ENCODE measurements around the gene TCN2.
"Not testable (repeated sequence)": the region's sequence is repeated elsewhere in the genome, so short reads cannot be mapped to it uniquely, and the experiment has no call there.

Gene TCN2

DNA sequence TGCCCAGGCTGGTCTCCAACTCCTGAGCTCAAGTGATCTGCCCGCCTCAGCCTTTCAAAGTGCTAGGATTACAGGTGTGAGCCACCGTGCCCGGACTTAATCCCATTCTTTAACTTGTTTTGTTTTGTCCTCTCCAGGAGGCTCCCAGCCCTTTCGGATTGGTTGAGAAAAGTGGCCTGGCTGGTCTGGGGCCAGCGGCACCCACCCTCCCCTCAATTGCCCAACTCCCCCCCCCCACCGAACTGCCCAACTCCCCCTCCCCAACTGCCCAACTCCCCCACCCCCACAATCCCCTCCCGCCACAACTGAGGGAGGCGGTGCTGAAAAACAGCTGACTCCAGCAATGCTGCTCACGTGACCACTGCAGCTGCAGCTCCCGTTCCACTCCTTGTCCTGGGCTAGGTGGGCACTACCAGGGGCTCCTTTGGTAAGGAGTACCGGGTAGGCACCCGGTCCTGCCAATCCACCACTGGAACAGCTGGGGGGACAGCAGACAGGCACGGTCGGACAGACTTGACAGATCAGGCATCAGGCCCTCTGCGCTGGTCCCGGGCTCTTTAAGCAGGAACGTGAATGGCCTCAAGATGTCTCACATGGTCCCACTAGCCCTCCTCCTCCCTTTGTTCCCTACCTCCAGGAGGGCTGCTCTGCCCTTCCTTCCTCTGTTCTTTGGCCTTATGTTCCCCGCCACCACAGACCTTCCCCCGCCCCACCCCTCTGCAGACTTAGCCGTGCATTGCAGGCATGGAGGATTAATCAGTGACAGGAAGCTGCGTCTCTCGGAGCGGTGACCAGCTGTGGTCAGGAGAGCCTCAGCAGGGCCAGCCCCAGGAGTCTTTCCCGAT, at the start of gene TCN2:
Gene TCN2 (plus strand): TSS at position 720 of the 845 bp plus-strand sequence. CDS start 158 bp downstream, outside the sequence.
- peak; percentile 28 for DNase-seq

DNA sequence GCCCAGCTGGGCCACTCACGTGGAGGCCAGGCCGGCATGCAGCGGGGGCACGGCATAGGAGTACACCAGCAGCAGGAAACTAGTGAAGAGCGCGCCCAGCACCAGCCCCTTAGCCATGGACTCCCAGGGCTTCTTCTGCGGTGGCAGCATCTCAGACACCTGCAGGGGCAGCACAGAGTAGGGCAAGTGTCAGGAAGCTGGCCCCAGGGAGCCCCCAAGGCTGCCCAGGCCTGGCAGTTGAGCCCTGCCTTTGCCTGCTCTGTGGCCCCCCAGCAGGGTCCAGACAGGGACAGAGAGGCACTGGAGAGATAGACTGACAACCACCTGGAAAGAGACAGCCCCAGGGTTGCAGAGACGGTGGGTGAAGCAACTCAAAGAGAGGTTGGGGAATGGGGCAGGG, 49.7 kb upstream of the TCN2 start:
- no peak for DNase-seq

DNA sequence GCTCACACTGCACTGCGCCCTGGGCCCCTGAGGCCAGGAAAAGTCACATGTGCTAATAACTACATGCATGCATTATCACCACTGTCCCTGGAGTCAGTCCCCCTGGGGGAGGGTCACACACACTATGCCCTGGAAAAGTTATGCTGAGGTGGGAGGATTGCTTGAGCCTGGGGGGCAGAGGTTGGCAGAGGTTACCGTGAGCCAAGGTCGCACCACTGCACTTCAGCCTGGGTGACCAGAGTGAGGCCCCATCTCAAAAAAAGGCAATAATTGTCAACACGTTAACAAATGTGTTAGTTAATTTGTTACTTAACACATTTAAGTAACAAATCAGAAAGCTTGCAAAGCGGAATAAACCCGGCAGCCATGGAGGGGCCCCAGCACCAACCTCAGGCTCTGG, 47.1 kb upstream of the TCN2 start:
- no peak for DNase-seq

DNA sequence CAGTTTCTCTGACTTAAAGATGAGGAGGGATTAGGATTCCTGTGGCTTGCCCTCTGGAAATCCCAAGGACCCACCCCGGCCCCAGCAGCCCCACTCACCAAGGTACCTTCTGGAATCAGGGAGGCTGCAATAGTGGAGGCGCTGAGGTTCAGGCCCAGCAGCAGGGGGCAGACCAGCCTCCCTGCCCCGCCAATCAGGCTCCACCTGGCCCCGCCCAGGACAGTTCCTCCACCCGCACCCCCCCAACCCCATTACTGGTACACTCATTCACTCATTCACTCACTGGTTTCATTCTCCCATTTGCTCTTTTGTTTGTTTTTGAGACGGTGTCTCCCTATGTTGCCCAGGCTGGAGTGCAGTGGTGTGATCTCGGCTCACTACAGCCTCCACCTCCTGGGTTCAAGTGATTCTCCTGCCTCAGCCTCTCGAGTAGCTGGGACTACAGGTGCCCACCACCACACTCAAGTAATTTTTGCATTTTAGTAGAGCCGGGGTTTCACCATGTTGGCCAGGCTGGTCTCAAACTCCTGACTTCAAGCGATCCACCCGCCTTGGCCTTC, 46.3 kb upstream of the TCN2 start:
- DNase-seq, result not testable (repeated sequence)

DNA sequence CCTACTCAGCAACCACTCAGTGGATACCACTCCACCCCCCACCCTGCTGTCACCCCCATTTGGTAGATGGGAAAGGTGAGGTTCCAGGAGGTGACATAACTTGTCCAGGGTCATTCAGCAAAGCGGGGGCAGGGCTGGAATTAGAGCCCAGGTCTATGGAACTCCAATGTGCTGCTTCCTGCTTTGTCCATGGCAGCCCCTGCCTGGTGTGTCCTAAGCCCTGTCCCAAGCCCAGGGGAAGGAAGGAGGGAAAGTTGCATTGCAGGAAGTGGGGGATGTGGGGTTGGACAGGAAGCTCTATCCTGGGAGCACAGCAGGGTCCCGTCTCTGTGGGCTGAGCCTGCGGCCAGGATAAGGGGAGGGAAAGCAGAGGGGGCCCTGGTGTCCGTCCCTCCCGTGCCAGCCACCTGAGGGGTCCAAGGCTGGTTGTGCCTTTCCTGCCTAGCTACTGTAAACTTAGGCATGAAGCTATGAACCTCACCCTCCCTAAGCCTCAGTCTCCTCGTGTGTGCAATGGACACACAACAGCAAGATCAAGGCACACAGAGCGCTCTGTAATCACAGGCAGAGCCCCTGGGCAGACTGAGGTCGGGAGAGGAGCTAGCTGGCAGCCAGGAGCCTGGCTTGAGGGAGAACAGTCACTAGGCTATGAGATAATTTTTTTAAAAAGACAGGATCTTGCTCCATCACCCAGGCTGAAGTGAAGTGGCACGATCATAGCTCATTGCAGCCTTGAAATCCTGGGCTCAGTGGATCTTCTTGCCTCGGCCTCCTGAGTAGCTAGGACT, 45.4 kb upstream of the TCN2 start:
- no peak for DNase-seq

DNA sequence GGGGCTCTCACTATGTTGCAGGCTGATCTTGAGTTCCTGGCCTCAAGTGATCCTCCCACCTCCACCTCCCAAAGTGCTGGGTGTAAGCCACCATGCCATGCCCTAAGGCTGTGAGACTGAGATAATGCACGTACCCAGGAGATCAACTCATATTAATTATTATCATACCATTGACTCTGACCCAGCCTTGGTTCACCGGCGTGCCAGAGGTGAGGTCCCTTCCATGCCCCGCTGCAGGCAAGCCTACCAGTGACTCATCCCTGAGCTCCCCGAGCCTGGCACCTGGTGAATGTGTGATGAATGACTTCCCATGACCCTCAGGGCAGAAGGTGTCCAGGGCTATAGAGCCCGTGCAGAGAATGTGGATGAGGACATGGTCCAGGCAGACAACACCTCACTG, 44.6 kb upstream of the TCN2 start:
- no peak for DNase-seq

DNA sequence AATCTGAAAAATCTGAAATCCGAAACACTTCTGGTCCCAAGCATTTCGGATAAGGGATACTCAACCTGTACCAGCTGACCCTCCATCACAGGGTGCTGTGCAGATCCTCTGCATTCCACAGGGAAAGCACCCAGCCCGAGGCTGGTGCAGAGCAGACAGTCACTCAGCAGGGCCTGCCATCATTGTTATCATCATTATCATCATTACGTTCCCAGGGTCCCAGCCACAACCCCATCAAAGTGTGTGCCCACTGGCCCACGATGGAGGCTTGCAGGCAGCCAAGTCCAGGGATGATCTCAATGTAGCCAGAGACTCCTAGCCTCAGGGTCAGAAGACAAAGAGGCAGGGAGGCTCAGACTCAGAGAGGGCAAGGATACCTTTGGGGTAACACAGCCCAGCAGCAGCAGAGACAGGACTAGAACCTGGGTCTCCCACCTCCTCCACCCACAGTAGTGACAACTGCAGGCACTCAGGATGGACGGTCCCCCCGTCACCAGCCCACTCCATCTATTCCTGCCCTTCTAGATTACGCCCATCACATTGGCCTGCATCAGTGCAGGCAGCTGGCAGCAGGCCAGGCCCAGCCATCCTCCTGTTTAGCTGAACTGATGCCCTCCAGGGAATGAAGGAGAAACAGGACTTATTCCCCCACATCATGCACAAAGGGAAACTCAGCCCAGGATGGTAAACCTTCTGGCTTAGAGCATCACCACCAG, 42.8 kb upstream of the TCN2 start:
- no peak for DNase-seq

DNA sequence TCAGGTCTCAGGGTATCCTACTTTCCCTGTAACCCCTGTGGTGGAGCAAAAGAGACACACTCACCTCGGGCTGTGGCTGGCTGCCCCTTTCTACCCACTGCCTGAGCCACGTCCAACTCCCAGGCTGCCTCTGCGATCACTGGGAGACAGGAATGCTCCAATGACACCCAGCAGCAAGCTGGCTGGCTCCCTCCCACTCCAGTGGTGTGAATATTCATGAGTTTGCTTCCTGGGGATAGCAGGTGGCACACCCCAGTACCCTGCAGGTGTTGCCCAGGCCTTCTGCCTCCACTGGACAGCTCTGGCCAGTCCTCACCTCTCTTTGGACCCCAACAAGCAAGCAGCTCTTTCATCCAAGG, 42.2 kb upstream of the TCN2 start:
- DNase-seq, result no peak

DNA sequence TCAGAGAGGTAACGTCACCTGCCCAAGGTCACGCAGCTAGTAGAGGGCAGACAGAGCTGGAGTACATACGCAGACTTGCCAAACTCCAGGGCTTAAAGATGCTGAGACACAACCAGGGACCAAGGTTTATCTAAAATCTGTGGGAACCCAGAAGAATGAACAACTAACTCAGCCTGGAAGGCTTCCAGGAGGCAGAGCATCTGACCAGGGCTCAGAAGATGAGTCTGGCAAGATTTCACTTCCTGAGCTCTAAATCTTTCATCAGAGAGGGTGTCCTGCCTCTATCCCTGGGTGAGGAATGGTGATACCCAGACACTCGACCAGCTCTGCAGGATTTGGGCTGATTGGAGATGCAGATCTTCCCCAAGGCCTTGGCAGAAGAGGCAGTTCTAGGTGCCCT, 41.6 kb upstream of the TCN2 start:
- no peak for DNase-seq

DNA sequence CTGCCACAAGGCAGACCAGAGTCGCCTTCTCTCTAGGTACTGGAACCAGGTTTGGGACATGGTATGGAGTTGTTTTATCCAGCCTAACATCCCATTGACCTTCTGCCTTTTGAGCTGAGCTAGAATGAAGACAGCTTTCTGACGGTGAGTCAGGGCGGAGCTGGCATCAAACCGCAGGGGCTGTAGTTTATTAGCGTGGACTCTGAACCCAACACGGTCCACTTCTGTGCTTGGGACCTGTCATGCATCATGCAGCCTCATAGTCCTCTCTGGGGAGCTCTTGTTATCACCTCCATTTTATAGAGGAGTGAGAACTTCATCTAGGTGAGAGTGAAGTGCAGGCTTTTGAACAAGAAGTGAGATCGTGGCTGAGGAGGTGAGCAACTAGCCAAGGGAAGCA, 40.8 kb upstream of the TCN2 start:
- DNase-seq, result no peak

DNA sequence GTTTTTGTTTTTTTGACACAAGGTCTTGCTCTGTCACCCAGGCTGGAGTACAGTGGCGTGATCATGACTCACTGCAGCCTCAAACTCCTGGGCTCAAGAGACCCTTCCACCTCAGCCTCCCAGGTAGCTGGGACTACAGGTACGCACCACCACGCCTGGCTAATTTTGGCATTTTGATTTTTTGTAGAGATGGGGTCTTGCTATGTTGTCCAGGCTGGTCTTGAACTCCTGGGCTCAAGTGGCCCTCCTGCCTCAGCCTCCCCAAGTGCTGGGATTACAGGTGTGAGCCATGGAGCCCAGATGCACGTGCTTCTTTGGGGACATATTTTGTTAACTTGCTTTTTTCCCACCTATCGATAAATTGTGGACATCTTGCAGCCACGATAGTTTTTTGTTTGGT, 39.7 kb upstream of the TCN2 start:
- not testable (repeated sequence) for DNase-seq

DNA sequence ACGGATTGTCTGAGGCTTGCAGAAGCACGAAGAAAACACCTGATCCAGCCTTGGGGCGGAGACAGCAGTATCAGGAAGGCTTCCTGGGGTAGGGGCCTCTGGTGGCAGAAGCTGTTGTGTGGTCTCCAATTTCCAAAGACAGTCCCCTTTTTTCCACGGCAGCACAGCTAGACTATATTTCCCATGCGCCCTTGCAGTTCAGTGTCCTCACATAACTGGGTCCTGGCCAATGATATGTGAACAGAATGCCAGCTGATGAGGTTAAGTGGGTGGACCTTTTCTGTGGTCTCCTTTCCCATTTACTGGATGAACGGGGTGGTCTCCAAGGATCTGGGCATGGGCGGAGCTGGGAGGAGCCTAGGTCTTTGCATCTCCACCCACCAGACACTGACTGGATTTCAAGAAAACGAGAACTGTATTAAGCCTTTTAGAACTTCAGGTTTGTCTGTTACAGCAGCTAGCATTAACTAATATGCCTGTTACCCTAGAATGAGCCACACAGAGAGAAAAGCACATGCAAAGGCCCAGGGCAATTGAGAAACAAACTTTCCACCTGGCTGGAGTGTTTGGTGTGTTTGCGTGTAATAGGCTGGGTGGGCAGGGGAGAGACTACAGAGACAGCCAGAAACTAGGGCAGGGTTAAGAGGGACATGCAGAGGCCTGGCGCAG, 38.7 kb upstream of the TCN2 start:
- no peak for DNase-seq

DNA sequence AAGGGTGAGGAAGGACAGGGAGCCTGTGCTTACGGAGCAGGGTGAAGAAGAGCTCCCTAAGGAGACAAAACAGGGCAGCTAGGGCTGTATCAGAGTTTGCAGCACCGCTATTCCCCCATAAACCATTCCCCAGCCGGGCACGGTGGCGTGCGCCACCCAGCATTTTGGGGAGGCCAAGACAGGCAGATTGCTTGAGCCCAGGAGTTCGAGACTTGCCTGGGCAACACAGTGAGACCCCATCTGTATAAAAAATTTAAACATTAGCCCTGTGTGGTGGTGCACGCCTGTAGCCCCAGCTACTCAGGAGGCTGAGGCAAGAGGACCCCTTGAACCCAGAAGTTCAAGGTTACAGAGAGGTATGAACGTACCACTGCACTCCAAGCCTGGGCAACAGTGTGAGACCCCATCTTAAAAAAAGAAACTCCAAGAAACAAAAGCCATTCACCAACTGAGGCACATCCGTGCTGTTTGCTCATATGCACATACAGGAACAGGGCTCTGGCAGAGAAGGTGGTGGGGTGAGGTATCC, 37.2 kb upstream of the TCN2 start:
- no peak for DNase-seq

DNA sequence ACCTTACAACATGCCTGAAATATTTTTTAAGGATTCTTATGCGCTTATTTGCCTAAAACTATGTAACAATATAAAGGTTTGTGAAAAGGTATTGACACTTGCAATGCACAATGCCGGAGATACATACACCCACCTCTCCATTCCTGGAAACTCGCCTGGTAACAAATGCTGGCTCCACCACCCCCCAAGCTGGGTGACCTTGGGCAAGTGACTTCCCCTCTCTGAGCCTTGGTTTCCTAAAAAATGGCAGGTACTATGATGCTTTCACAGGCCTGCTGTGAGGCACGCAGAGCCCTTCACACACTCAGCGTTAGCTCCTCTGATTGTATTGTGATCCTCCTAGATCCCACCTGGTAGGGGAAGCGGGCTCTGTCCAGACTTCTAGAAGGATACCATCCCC, 34.8 kb upstream of the TCN2 start:
- no peak for DNase-seq

DNA sequence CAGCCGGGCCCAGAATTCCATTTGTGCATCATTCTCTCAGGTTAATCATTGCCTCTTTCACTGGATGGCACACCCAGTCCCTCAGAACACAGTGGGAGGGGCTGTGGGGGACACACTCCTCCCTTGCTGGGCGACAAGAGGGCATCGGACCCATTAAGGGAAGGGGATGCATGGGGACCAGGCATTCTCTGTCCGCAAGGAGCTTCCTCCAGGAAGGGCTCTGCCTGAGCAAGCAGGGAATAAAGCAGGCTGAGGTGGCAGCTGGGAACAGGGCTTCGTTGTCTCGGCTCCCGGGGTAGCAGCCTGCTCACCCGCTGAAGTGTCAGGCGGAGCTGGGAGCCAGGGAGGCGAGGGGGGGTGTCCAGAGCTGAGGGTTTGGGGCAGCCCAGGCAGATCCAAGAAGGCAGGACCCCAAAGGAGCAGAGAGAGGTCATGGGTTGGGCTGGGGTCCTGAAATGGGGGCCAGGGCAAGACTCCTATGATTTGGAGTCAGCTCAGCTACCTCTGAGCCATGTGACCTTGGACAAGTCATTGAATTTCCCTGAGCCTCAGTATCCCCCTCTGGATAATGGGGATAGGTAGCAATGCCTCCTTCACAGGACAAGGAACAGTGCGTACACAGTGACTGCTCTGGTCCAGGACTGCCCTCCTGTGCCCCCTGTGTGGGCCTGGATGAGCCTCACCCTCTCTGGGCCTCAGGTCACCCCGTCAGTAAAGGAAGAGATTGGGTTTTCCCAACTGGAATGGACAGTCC, 34.0 kb upstream of the TCN2 start:
- DNase-seq, result no peak

DNA sequence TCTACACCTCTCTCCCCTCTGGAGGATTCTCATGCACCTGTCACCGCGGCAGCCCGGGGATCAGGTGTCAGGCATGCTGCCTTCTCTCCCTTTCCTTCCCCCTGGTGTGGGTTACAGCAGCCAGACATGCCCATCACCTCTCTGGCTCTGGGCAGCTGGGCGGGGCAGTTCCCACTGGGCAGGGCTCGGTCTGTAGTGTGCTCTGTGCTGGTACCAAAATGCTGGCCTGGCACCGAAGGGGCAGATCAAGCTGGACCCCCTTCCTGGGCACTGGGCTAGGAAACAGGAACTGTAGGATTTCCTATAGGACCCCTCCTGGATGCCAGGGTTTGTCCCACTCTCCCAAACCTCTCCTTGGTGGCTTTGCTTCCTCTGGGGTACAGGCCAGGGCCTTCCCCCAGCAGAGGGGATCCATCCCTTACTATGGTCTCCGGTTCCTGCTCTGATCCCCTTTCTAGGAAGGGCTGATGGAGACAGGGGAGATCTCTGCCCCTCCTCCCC, 33.3 kb upstream of the TCN2 start:
- DNase-seq, result no peak

DNA sequence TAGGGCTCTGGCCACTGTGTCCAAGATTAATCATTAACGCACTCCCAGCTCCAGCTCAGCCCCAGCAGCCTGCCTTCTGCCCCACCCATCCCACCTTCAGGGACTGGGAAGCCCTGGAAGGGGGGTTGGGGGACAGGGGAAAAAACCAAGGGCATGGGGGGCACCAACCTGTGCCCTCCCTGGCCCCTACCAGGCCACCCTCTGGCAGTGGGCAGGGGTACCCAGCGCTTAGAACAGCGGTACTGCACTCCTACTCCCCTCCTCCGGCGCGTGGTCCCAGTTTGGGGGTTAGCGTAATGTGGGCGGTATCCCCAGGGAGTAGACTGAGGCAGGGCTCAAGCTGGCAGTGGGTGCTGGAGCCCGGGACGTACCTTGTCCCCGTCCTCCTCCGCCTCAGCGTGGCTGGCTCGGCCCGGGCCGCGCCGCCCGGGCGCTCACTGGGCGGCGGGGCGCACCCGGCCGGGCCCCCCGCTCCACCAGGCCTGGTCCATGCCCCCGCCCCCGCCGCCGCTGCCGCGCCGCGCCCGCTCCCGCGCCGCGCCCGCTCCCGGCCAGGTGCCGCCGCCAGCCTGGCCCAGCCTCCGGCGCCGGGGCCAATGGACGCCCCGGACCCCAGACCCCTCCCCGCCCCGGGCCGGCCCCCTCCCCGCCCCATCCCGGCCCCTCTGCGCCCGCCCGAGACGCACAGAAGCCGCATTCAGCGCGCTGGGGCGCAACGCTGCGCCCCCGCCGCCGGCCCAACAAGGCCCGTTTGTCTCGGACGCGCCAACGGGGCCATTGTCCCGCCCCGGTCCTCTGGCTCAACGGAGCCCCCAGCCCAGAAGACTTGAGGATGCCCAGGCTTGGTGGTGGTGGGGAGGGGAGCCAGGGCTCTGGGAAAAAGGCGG, 32.6 kb upstream of the TCN2 start, which contains the start of gene GAL3ST1:
Gene GAL3ST1 (minus strand): TSS at position 571 of the 887 bp plus-strand sequence. CDS start 17,273 bp downstream, outside the sequence.
- DNase-seq, result no peak

DNA sequence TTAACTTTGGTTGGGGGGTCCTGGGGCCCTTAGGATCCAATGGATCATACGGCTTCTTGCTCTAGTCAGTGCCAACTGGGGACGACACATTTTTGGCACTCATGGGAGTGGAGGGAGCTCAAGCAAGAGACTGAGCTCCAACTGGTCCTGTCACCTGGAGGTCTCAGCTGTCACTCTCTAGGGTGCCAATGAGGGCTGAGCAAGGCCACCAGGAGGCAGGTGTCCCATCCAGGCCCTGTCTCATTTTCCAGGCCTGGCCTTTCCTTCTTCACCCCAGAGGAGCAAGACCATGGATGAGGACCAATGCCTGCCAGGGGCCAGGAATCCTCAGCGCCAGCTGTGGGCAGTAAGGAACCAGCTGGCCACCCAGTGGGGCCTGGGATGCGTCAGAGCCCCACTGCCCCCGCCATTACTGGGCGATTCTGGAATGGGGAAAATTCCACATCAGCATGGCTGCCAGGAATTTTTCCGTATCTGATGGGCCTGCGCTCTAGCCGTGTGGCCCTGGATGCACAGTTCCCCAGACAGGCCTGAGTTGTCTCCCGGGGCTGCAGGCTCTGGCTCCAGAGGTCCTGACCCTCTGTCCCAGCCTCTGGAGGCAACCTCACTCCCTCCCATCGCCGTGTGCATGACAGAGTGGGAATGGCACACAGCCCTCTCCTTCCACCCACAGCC, 31.8 kb upstream of the TCN2 start:
- no peak for DNase-seq

DNA sequence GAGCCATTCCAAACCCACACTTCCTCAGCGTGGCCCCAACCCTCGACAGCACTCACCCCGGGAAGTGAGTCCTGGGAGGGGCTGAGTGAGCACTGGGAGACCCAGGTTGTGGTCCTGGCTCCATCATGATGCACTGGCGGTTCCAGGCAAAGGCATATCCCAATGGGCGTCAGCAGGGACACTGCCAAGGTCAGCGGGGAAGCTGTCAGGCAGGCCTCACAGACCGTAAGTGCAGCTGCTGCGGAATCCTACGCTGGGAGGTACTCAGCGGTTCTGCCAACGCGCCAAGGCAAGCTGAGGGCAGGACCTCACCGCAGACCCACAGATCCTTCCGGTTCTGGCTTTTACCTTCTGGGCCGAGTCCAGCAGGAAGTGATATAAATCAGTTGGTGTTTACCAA, 31.1 kb upstream of the TCN2 start:
- DNase-seq, result no peak

DNA sequence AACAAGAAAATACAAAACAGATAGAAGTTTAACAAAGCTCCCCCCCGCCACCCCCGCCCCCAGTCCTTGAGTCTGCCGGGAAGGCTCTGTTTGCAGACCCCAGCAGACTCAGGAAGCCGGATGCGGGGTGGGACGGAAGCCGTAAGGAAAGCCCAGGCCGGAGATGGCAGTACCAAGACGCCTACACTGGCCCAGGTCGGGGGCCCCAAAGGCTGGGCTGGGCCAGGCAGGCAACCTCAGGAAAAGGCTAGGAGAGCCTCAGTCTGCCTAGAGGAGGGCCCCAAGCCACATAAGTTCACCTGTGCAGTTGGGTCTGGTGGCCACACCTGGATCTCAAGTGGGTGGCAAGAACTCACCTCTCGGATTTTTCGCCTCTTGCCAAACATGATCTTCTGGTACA, 28.5 kb upstream of the TCN2 start:
- no peak for DNase-seq
